GM12878 (cell line): ENCODE results near the gene PLA2G4A. TPM values are rescaled to one million over a fixed set of nuclear protein-coding genes. Genes with fewer than 3 reads are reported as not detected.

Source experiments
- ATAC-seq: fragments of 200-7000 bp; cut with Tn5 transposase; 3 replicates; pipeline ENCODE4 v1.9.1; 2020; ENCODE audit warnings: mild to moderate bottlenecking, moderate library complexity
- BruUV-seq: library from RNA; stranded (reverse); fragments of 400-500 nt; replicated peaks from 2 replicates; lab custom pipeline; 2021; lab: Mats Ljungman, UMichigan
- CTCF ChIA-PET: fragments of 300-600 bp; sonication (Branson Sonifier 250); formaldehyde crosslinking; extraction: SDS; loops from one replicate; lab custom pipeline; 2021; ENCODE audit warnings: inconsistent platforms; lab: Yijun Ruan, JAX
- POLR2A ChIA-PET: fragments of 350-600 bp; formaldehyde crosslinking; extraction: SDS; loops from one replicate; lab custom pipeline; 2021; ENCODE audit warnings: inconsistent platforms; lab: Charles Lee
- RAD21 ChIA-PET: fragments of 300-600 bp; sonication (Branson Sonifier 250); formaldehyde crosslinking; loops from one replicate; lab custom pipeline; 2023; ENCODE audit warnings: antibody characterized with exemption; ENCODE audit not compliant: unreplicated experiment; lab: Charles Lee
- SMC1A ChIA-PET: fragments of 300-600 bp; sonication (Branson Sonifier 250); formaldehyde crosslinking; loops from one replicate; lab custom pipeline; 2023; ENCODE audit not compliant: unreplicated experiment, uncharacterized antibody; lab: Charles Lee
- DNase-seq: peaks from one replicate; pipeline ENCODE4 v3.0.0-alpha.2; 2011; ENCODE audit warnings: low read depth, low spot score
- FAIRE-seq: peaks from 3 replicates; lab custom pipeline; 2011; peaks lifted over from hg19 to GRCh38; lab: Jason Lieb, UNC
- H2AFZ ChIP-seq: 2 replicates; pipeline ENCODE4 v1.6.0; 2011; ENCODE audit warnings: low read depth, low read length, control low read depth; ENCODE audit not compliant: control insufficient read depth
- H3K27ac ChIP-seq: 2 replicates; pipeline ENCODE4 v1.5.1; 2011; ENCODE audit warnings: control low read depth; ENCODE audit not compliant: control insufficient read depth, insufficient read depth
- H3K27me3 ChIP-seq, 2 experiments: replicated peaks in 1 of 2; 2 replicates each; pipeline versions ENCODE4 v1.6.0 to v1.6.1; 2011; ENCODE audit warnings: low read length in 1 of 2; ENCODE audit not compliant: control insufficient read depth in 2 of 2, insufficient read depth in 2 of 2
- H3K36me3 ChIP-seq, 2 experiments: 2 replicates each; pipeline ENCODE4 v1.5.1; 2011; ENCODE audit warnings: low read length in 1 of 2; ENCODE audit not compliant: control insufficient read depth in 2 of 2, insufficient read depth in 2 of 2
- H3K4me1 ChIP-seq: 2 replicates; pipeline ENCODE4 v1.6.1; 2011; ENCODE audit warnings: mild to moderate bottlenecking, low read length, moderate library complexity, mixed read lengths; ENCODE audit not compliant: control insufficient read depth, insufficient read depth
- H3K4me2 ChIP-seq: 2 replicates; pipeline ENCODE4 v1.6.0; 2011; ENCODE audit warnings: control low read depth; ENCODE audit not compliant: control insufficient read depth, insufficient read depth
- H3K4me3 ChIP-seq: fragments of 200-600 bp; sonication (generic); 2 replicates; pipeline ENCODE4 v1.5.1; 2016
- H3K79me2 ChIP-seq: 2 replicates; pipeline ENCODE4 v1.6.0; 2011; ENCODE audit warnings: low read length; ENCODE audit not compliant: control insufficient read depth, insufficient read depth
- H3K9ac ChIP-seq: 2 replicates; pipeline ENCODE4 v1.8.0; 2011; ENCODE audit warnings: low read length, control low read depth, mixed read lengths; ENCODE audit not compliant: control insufficient read depth, insufficient read depth
- H3K9me3 ChIP-seq: replicated peaks from 3 replicates; pipeline ENCODE4 v1.5.1; 2011; ENCODE audit warnings: mild to moderate bottlenecking, low read length; ENCODE audit not compliant: control insufficient read depth, insufficient read depth
- H4K20me1 ChIP-seq: 2 replicates; pipeline ENCODE4 v1.6.0; 2011; ENCODE audit not compliant: control insufficient read depth, insufficient read depth
- BHLHE40 ChIP-seq, 2 experiments: fragments of 450-650 bp in 1 of 2; IDR thresholded peaks; 2 replicates each; pipeline ENCODE4 v1.6.1; 2011 to 2017; ENCODE audit warnings: low read depth in 2 of 2, borderline replicate concordance in 1 of 2, improper control_type of control experiment in 1 of 2, low read length in 1 of 2, mild to moderate bottlenecking in 1 of 2
- EP300 ChIP-seq, 2 experiments: fragments of 150-350 bp in 1 of 2; IDR thresholded peaks; 2 replicates each; pipeline ENCODE4 v1.6.1; 2011 to 2012; ENCODE audit warnings: low read depth in 2 of 2, low read length in 2 of 2, borderline replicate concordance in 1 of 2, improper control_type of control experiment in 1 of 2, inconsistent platforms in 1 of 2; ENCODE audit not compliant: control insufficient read depth in 1 of 2
- EZH2 ChIP-seq: IDR thresholded peaks from 2 replicates; pipeline ENCODE4 v1.6.1; 2012; ENCODE audit warnings: low read depth, mild to moderate bottlenecking, control low read depth, inconsistent platforms, low read length, borderline replicate concordance; ENCODE audit not compliant: control insufficient read depth
- HDAC2 ChIP-seq: fragments of 200-600 bp; sonication (generic); IDR thresholded peaks from 2 replicates; pipeline ENCODE4 v1.6.1; 2017
- NFYB ChIP-seq: IDR thresholded peaks from 2 replicates; pipeline ENCODE4 v1.6.1; 2011; ENCODE audit warnings: low read depth, mild to moderate bottlenecking, low read length, improper control_type of control experiment, moderate library complexity; ENCODE audit not compliant: insufficient read depth
- PAX8 ChIP-seq: fragments of 450-650 bp; IDR thresholded peaks from 2 replicates; pipeline ENCODE4 v1.6.1; 2017; ENCODE audit warnings: mild to moderate bottlenecking, moderate library complexity
- PBX3 ChIP-seq: IDR thresholded peaks from 2 replicates; pipeline ENCODE4 v1.6.1; 2011; ENCODE audit warnings: mild to moderate bottlenecking, low read depth, low read length, moderate library complexity; ENCODE audit not compliant: insufficient replicate concordance
- SREBF2 ChIP-seq: IDR thresholded peaks from 2 replicates; pipeline ENCODE4 v1.6.1; 2012; ENCODE audit warnings: mild to moderate bottlenecking, low read length
- TAF1 ChIP-seq: IDR thresholded peaks from 2 replicates; pipeline ENCODE4 v1.6.1; 2011; ENCODE audit warnings: mild to moderate bottlenecking, low read depth, low read length, borderline replicate concordance
- TBL1XR1 ChIP-seq: IDR thresholded peaks from 2 replicates; pipeline ENCODE4 v1.6.1; 2012; ENCODE audit warnings: low read depth, low read length, improper control_type of control experiment
- YY1 ChIP-seq: IDR thresholded peaks from 2 replicates; pipeline ENCODE4 v1.6.1; 2011; ENCODE audit warnings: low read depth, mild to moderate bottlenecking, low read length
- ZBTB40 ChIP-seq: fragments of 450-650 bp; IDR thresholded peaks from 2 replicates; pipeline ENCODE4 v1.6.1; 2016; ENCODE audit warnings: mild to moderate bottlenecking, moderate library complexity, borderline replicate concordance
- ZNF207 ChIP-seq: fragments of 450-650 bp; IDR thresholded peaks from 2 replicates; pipeline ENCODE4 v1.6.1; 2014; ENCODE audit warnings: antibody characterized with exemption, mild to moderate bottlenecking, borderline replicate concordance
- ZNF24 ChIP-seq: fragments of 450-650 bp; IDR thresholded peaks from 2 replicates; pipeline ENCODE4 v1.6.1; 2017; ENCODE audit warnings: antibody characterized with exemption, mild to moderate bottlenecking
- in situ Hi-C: fragments of 300-500 bp; cut with MboI; formaldehyde crosslinking; loops from 9 replicates; pipeline ENCODE4 v1.14.3; 2018; ENCODE audit warnings: mixed read lengths
- intact Hi-C: fragments of 100-400 bp; cut with micrococcal nuclease; formaldehyde crosslinking; loops from one replicate; pipeline ENCODE4 v1.14.2; 2022; ENCODE audit not compliant: unreplicated experiment
- polyA plus RNA-seq, 11 experiments: library from polyadenylated mRNA; depleted of rRNA in 4 of 11; unstranded in 6 of 11; stranded (reverse) in 5 of 11; fragments of >200 nt; fragmentation: Nextera tagmentation in 4 of 11; fragmentation: Illumina TruSeq in 1 of 11; extraction: Ambion mirVana in 4 of 11; extraction: Trizol in 1 of 11; gene quantifications; 1 replicate in 1 of 11; 2 replicates in 10 of 11; pipeline versions ENCODE4 v1.2.1 to v1.2.3, GENCODE V29; 2011 to 2016; ENCODE audit warnings: inconsistent platforms in 2 of 11, missing spikeins in 2 of 11, low read depth in 1 of 11
- total RNA-seq, 4 experiments: library from RNA; depleted of rRNA in 3 of 4; stranded (reverse); fragments of >200 nt in 3 of 4; fragmentation: Illumina TruSeq in 1 of 4; extraction: Trizol in 1 of 4; gene quantifications; 2 replicates each; pipeline versions ENCODE4 v1.2.1 to v1.2.3, GENCODE V29; 2013 to 2021

The PLA2G4A gene
- total and polyA plus RNA-seq, 10 of the 15 experiments (the other 5 are each of a cell fraction or from before 2014, with no cell fraction given): 0.70 to 3.3 (median 1.5) TPM; not detected in 1

GRCh38 chr1:186960861-186961260 is 132.1 kb downstream of the PLA2G4A start (continued):
- TF ChIP-seq ZBTB40 (no peak), HDAC2 (no peak)

GRCh38 chr1:186965847-186966246 is 137.1 kb downstream of the PLA2G4A start:
- no peaks in the 10 kb centered on the region for H3K36me3 ChIP-seq
- no peaks in the 10 kb centered on the region for H3K79me2 ChIP-seq
- TF ChIP-seq TAF1 (no peak), NFYB (no peak), BHLHE40 (IDR thresholded peaks at IDR 0.05; ENCODE audit: borderline replicate concordance in 1 of 2, low read depth in 2 of 2, low read length in 1 of 2) (no peak), YY1 (no peak), ZBTB40 (no peak), EP300 (IDR thresholded peaks at IDR 0.05; ENCODE audit: borderline replicate concordance in 1 of 2, control insufficient read depth in 1 of 2, low read depth in 2 of 2, low read length in 2 of 2) (no peak), PBX3 (no peak), PAX8 (no peak), ZNF24 (no peak), TBL1XR1 (no peak), ZNF207 (no peak), EZH2 (no peak), SREBF2 (no peak)
- BruUV-seq: no TSS peak
- no peak overlapping the region for H3K9ac ChIP-seq
- no peaks in the 10 kb centered on the region for H3K27me3 ChIP-seq
- CTCF ChIA-PET: no interaction called here
- in situ Hi-C loops: no loop called here
- SMC1A ChIA-PET: no interaction called here
- no peaks in the 10 kb centered on the region for H3K4me1 ChIP-seq
- no peak overlapping the region for H2AFZ ChIP-seq
- DNase-seq (no peak), ATAC-seq (no peak), FAIRE-seq (no peak)
- RAD21 ChIA-PET: no interaction called here
- intact Hi-C loops: no loop called here
- H3K9me3 ChIP-seq: no peaks in the 10 kb centered on the region
- no peak overlapping the region for H3K4me3 ChIP-seq
- H3K4me2 ChIP-seq: no peak overlapping the region
- H4K20me1 ChIP-seq: no peaks in the 10 kb centered on the region
- H3K27ac ChIP-seq: no peak overlapping the region
- POLR2A ChIA-PET: no interaction called here
